Measurements from ENCODE around the gene CADPS2.

- TF ChIP-seq CTCF (IDR thresholded peaks at IDR 0.05; ENCODE audit: low read length), result no peak
- TF ChIP-seq EZH2 (optimal IDR thresholded peaks at IDR 0.05; ENCODE audit: low read depth, low read length), result no peak
- TF ChIP-seq EZH2phosphoT487 (IDR thresholded peaks at IDR 0.05; ENCODE audit: low read length), result no peak
Observed at GRCh38 chr7:122305475-122306319, 580.6 kb downstream of the CADPS2 start.

All from MM.1S (cell line).